IPS-NIHi7 (cell line): ENCODE measurements around the gene KCNJ3.

Source experiments
- DNase-seq: peaks from one replicate; pipeline ENCODE4 v3.0.0; 2012; ENCODE audit warnings: mixed read lengths; ENCODE audit errors: extremely low spot score

KCNJ3 gene

DNA sequence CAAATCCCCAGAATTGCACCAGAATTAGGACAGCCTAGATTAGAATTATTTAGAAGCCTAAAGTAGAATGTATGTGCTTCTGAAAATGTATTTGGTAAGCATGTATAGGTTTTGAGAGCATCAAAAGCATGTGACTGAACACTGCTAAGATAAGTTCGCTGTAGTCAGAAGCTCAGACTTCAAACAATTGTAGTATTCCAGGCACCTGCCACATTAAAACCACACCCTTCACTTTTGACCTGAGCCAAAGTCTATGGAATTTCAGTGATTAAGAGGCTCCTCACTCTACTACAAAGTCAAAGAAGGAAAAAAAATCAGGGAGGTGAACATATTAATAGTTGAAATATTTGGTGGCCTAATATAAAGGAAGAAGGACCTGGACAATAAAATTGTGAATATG is 8.2 kb downstream of the KCNJ3 start:
- DNase-seq = no peak

DNA sequence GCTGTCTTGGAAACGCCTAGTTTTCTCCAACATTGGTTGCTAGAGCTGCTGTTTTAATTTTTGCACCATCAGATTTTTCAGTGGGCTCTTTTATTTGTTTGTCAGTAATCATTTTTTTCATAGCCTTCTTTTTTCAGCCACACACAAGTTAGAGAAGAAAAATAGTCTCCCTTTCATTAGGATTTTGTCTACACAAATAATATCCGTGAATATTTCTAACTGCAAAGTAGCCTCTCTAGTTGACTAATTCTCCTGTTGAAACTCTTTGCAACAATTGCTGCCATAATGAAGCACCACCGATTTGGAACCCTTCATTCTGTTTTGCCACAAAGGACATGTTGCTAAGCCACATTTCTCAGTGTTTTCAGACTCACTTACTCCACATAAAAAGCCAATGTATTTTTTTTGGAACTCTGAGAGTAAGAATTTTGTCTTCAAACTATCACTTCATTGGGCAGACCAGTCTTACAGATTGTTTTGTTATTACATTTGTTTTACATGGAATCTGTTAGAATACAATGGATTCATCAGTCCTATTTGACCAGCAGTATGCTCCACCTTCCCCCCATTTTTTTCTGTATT is 9.6 kb downstream of the KCNJ3 start:
- DNase-seq = no peak

DNA sequence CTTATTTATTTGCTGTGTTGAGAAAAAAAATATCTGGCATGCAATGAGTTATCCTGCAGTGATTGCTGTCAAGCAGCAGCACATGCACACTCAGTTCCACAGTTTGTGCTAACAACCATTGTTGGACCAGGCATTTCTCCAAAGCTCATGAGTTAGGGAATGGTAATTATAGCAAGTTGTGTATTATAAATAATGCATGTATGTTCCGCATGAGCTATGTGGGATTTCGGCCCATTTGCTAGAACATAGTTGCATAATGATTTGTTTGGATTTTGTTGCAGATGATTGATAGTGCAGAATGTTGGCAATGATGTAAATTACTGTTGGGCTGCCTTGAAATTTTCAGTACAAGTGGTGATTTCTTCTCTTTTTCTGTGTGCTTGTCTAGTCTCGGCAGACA is 10.7 kb downstream of the KCNJ3 start:
- DNase-seq = no peak

DNA sequence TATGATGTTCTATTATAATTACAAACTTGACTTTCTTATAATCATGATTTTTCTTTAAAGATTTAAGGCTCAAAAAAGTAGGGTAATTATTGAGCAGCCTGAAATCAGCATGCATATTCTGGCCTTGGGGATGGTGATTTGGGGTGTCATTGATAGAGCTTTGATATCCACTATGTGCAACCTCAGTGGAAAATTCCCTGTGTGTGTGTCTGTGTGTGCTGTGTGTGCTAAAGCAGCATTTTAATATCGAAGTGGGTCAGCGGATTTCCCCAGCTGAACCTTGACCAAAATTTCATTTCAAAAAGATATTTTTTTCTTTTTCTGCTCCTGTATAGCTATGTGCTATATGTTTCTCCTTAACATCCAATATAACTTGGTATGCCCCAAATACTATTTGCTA is 11.6 kb downstream of the KCNJ3 start:
- DNase-seq = no peak

GRCh38 chr2:154710685-154711084 is 12.2 kb downstream of the KCNJ3 start:
- no peak for DNase-seq

GRCh38 chr2:154713675-154714074 is 15.2 kb downstream of the KCNJ3 start:
- DNase-seq = no peak

DNA sequence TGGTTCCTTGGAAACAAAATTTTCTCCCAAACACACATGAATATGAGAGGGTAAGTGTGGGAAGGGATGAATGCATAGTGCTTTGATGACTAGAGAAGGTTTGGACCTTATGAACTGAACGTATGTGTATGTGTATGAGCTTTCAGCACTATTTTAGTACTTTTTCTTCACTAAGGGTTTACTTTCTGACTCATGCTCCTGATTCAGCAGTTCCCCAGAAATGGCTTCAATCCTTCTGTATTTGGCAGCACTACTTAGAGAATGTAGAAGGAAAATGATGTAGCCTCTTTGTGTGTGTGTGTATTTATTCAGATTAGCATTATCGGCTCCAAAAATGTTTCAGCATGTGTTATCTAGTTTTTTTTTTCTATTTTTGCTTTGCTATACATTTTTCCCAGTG is 22.2 kb downstream of the KCNJ3 start:
- no peak for DNase-seq

GRCh38 chr2:154724194-154724797 is 25.8 kb downstream of the KCNJ3 start:
- no peak for DNase-seq

- DNase-seq = no peak
Observed at GRCh38 chr2:154740361-154740760, 41.9 kb downstream of the KCNJ3 start.

DNA sequence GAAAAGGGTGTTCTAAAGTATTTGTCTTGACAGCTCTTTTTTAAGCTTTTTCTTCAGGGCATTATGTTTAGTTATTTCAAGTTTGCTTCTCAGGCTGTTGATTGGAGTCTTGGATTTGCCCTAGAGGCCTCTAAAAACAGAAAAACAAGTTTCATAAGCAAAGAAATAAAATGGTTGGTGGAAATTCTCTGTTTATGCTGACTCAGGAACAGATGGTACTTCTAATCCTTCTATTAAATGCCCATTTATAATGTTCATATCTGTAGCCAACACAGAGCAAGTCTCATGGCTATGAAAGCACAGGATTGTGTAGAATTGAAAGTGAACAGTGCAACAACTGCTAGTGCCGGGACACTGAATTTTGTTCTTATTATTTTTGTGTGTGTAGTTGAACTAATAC is 60.4 kb downstream of the KCNJ3 start:
- DNase-seq = no peak

DNA sequence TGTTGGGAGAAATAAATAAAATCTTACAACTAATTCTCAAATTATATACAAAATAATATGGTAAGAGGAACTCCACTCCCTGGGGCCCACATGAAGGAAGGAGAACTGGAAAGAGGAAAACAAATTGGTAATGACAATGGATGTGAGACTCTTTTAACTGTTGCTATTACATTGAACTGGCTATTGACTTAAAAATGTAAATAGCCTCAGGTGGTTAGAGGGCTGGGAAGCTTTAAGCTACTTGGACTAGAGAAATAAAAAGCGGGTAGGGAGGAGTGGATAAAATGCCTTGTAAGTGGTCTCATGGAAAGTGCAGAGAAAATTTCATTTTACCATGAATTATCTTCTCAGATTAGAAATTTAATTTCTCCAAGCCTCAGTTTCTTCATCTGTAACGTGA is 64.1 kb downstream of the KCNJ3 start:
- DNase-seq = peak; percentile 8

- no peak for DNase-seq
Observed at GRCh38 chr2:154771664-154772284, 73.3 kb downstream of the KCNJ3 start.

DNA sequence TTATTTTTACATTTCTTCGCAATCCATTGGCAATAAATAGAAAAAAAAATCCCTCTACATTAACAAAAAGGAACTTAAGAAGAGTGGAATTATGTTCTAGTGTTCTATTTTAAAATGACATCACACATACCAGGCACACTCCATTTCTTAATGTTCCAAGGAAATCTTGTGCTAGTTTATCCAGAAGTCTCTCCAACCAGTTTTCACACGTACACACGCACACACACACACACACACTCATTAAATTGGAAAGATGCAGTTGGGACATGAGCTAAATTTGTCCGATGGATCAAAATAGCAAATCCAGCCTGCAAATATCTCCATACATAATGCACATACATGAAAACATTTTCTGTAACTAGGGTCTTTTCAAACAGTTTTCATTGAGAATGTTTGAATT is 78.3 kb downstream of the KCNJ3 start:
- no peak for DNase-seq

DNA sequence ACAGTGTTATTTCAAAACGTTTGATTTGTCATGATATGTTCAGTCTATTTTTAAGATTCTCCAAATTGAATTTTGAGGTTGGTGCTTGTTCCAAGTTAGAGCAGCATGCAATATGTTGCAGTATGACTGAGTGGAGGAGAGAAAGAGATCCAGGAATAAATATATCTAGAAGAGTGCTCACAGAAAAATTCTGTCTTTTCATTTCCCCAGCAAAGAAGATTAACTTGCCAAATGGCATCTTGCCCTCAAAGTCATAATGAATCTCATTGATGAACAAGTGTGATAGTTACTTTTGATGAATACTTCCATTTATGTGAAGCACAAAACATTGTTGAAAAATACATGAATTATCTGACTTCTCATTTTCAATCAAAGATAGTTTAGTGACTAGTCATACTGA is 95.9 kb downstream of the KCNJ3 start:
- no peak for DNase-seq

GRCh38 chr2:154795651-154796050 is 97.2 kb downstream of the KCNJ3 start:
- no peak for DNase-seq

DNA sequence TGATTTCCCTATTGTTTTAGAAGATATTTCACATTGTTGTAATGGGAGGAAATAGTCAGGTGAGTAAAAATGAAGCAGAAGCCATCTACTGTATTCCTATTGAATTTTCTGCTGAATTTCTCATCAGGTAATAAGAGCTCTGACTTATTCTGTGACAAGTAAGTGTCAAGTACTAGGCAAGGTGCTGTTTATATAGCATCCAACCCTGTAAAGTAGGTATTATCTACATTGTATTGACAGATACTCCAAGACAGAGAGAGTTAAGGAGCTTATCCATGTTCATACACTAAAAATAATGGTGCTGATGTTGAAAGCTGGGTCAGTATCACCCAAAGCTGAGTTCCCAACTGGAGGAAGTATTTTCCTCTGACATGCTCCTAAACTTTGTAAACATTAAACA is 106.0 kb downstream of the KCNJ3 start:
- no peak for DNase-seq

GRCh38 chr2:154813636-154814035 is 115.1 kb downstream of the KCNJ3 start:
- no peak for DNase-seq

GRCh38 chr2:154814856-154815255 is 116.4 kb downstream of the KCNJ3 start:
- no peak for DNase-seq

DNA sequence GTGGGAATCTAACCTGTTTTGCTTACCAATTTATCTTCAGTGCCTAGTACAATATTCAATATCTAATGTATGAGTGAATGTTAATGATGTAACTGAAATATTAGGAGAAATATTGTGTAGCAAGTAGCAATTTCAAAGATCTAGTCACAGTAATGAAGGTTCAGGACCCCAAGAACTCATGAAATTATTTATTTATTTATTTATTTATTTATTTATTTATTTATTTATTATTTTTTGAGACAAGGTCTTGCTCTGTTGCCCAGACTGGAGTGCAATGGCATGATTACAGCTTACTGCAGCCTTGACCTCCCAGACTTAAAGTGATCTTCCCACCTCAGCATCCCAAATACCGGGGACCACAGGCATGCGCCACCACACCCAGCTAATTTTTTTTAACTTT is 126.9 kb downstream of the KCNJ3 start:
- no peak for DNase-seq

GRCh38 chr2:154826827-154827226 is 128.3 kb downstream of the KCNJ3 start:
- no peak for DNase-seq

DNA sequence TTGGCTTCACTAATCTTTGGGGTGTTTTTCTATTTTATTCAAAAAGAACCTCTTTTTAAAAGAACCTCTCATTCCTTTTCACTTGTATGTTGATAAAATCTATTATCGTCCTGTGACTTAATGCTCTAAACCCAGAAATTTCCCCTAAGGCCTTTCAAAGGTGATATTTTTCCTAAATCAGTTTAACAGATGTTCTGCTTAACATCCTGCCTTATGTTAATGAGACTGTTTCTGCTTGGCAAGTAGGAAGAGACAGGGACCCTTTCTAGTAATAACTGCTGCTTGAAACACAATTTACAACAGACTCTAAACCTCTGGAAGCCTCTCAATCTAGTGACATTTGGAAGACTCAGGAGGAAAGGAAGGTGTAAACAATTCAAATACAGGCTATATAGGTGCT is 128.8 kb downstream of the KCNJ3 start:
- no peak for DNase-seq

DNA sequence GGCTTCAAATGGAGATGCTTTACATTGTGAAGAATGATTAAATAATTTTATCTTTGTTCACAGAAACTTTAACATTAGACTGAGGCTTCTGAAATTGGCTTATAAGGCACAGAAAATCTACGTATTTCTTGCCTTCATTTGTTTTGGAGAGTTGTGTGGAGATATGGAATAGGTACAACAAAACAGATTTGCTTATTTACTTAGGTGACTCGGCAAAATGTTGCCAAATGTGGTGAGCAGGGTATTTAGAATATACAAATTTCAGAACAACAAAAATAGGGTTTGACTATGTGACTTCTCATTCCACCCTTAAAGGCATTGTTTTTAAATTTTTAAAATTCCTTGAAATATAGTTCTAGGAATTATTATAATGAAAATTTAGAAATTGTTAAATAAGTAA is 134.2 kb downstream of the KCNJ3 start:
- DNase-seq = no peak

- no peak for DNase-seq
Observed at GRCh38 chr2:154836632-154837031, 138.1 kb downstream of the KCNJ3 start.

DNA sequence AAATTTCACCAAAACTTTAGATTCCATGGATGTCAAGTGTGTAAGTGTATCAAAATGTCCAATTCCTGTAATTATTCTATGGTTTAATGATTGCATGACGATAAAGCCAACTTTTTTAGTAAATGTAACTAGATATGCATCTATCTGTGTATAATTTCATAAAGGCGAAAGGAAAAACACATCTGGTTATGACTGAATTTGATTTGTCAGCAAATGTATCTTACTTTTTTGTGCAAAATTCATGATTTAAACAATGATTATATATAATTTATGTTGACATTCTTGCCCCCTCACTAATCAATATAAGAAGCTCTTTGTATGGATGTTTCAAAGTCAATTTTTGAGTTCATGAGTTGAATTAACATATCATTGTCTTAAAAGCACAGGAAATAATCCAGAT is 138.5 kb downstream of the KCNJ3 start:
- DNase-seq = no peak
